Right lung (tissue), 10 donors: Measurements from ENCODE around the gene ETFB. TPM values are rescaled to one million over a fixed set of nuclear protein-coding genes. Genes with fewer than 3 reads are reported as not detected.
"Not testable (repeated sequence)": the region's sequence is repeated elsewhere in the genome, so short reads cannot be mapped to it uniquely, and the experiment has no call there.

Source experiments
- DNase-seq, 2 donors: peaks; one replicate each; pipeline ENCODE4 v3.0.0-alpha.2; 2013
- long read RNA-seq, 8 donors: transcript quantifications; one replicate each; lab custom pipeline, GENCODE V29; 2026
- polyA plus RNA-seq, 5 donors: library from polyadenylated mRNA; unstranded; fragments of 120-200 nt; gene quantifications; one replicate each; pipeline versions ENCODE4 v1.2.1 to v1.2.3, GENCODE V29; 2013; ENCODE audit warnings: inconsistent platforms in 1 of 5, low replicate concordance in 1 of 5; ENCODE audit not compliant: insufficient read length in 5 of 5, insufficient read depth in 1 of 5

The ETFB gene
- 10 to 100 TPM; 37.7 to 56.2 (median 43.0) TPM for polyA plus RNA-seq
- long read RNA-seq, donor 1, transcript ETFB-201 (6 exons, 900 nt): major isoform, 43 of 82 reads
- long read RNA-seq, donor 1, partial matches to known transcripts: 35 of 82 reads
- long read RNA-seq, donor 1, other reads (novel, unspliced or antisense): 0 of 82 reads
- long read RNA-seq, donor 2, transcript ETFB-201 (6 exons, 900 nt): major isoform, 41 of 73 reads
- long read RNA-seq, donor 2, partial matches to known transcripts: 27 of 73 reads
- long read RNA-seq, donor 2, other reads (novel, unspliced or antisense): 0 of 73 reads
- long read RNA-seq, donor 3, transcript ETFB-201 (6 exons, 900 nt): major isoform, 44 of 75 reads
- long read RNA-seq, donor 3, partial matches to known transcripts: 31 of 75 reads
- long read RNA-seq, donor 3, other reads (novel, unspliced or antisense): 0 of 75 reads
- long read RNA-seq, donor 4, transcript ETFB-201 (6 exons, 900 nt): major isoform, 28 of 40 reads
- long read RNA-seq, donor 4, partial matches to known transcripts: 9 of 40 reads
- long read RNA-seq, donor 4, other reads (novel, unspliced or antisense): 0 of 40 reads
- long read RNA-seq, donor 5, transcript ETFB-202 (5 exons, 3,551 nt): minor isoform, 5 of 112 reads
- long read RNA-seq, donor 5, transcript ETFB-201 (6 exons, 900 nt): major isoform, 66 of 112 reads
- long read RNA-seq, donor 5, partial matches to known transcripts: 39 of 112 reads
- long read RNA-seq, donor 5, other reads (novel, unspliced or antisense): 0 of 112 reads
- long read RNA-seq, donor 6, transcript ETFB-201 (6 exons, 900 nt): major isoform, 63 of 101 reads
- long read RNA-seq, donor 6, partial matches to known transcripts: 31 of 101 reads
- long read RNA-seq, donor 6, other reads (novel, unspliced or antisense): 0 of 101 reads
- long read RNA-seq, donor 7, transcript ETFB-201 (6 exons, 900 nt): major isoform, 59 of 69 reads
- long read RNA-seq, donor 7, partial matches to known transcripts: 8 of 69 reads
- long read RNA-seq, donor 7, other reads (novel, unspliced or antisense): 0 of 69 reads
- long read RNA-seq, donor 8, transcript ETFB-201 (6 exons, 900 nt): major isoform, 20 of 32 reads
- long read RNA-seq, donor 8, partial matches to known transcripts: 8 of 32 reads
- long read RNA-seq, donor 8, other reads (novel, unspliced or antisense): 0 of 32 reads

DNA sequence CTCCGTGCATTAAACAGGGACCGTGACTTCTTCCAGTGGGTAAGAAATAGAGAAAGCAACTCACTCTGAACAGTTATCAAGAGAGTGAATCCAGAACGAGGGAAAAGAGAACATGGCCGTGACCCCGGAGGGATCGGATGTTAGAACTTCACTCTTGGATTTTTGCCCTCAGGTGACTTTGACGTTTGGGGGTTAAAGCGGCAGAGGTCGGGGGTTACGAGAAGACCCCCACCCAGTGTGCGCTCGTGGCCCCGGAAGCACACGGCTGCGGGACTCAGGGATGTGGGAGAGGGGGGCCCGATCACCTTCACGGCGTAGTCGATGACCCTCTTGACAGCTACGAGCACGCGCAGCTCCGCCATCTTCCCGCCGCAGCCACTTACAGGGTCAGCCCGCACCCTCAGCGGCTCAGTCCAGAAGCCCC lies at the start of gene ETFB:
Gene ETFB, minus strand, starts transcription at position 424 of the 424 bp plus-strand sequence. Its CDS starts 62 bp downstream, at position 362.
- DNase-seq: no peak

DNA sequence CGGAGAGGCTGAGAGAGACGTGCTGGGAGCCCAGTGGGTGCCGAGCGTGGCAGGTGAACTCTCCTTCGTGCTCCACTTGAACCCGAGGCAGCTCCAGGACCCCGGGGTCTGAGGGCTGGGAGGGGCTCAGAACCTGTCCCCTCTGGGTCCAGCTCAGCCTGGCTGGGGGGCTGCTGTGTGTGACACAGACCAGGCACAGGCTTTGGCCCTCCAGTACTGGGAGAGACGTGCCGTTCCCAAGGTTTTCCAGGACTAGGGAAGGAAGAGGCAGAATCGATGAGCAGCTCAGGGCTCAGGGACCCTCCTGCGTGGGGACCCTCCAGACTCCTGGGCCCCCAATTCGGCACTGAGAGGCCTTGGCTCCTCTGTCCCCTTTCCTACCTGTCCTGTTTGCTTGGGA lies 49.0 kb upstream of the ETFB start:
- no peak for DNase-seq

GRCh38 chr19:51410950-51411748 lies 45.0 kb upstream of the ETFB start:
- DNase-seq: no peak

- DNase-seq: no peak
Observed at GRCh38 chr19:51407511-51408131, 41.4 kb upstream of the ETFB start.

- no peak for DNase-seq
Observed at GRCh38 chr19:51402117-51402516, 35.9 kb upstream of the ETFB start.

DNA sequence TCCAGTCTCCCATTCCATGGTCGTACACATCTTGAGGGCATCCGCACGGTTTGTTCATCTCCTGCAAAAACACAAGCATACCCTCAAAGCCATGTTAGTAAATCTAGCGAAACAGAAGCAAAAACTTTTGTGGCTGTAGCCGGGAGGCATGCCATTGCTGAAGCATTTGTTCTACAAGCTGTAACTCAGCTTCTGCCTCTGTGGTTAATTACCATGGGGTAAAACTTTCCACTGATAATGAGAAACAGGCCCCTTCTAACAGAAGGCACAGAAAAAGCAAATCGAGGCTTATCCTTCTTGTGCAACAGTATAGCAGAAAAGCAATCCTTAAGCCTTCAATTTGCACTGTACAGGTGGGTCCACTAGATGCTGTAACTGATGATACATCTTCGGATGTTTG lies 33.7 kb upstream of the ETFB start:
- DNase-seq: not testable (repeated sequence)

DNA sequence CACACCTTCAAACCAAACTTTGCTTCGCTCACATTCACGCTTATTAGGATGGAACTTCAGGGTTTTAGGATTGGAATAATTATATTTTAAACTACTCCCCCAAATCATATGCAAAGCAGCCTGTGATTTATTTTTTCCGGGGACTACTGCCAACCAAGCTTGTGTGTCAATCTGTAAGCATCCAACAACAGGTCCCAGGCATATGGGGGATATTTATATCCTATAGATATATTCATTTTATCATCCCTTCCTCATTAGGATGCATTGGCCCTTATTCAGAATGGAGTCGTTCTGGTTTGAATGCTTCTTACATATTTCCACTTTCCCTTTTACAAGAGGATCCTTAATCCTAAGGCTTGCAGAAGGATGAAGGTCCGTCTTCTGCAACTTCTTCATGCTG lies 33.0 kb upstream of the ETFB start:
- no peak for DNase-seq

- no peak for DNase-seq
Observed at GRCh38 chr19:51398096-51398704, 32.0 kb upstream of the ETFB start.

DNA sequence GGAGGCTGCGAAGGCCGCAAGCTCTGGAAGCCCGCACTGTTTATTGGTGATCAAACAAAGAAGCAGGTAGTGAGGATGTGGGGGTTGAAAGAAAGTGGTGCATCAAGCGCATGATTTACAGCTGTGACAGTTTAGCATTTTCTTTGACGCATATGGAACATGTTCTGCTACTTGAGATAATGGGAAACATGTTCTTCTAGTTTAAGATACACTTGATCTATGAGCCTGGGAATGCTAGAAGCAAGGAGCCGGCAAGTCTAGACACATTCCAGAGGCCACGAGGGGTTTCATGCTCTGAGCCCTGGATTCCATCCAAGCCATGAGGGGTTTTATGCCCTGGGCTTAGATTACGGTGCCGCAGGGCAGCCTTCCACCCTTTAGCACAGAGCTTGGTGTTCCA lies 31.3 kb upstream of the ETFB start:
- DNase-seq: not testable (repeated sequence)

DNA sequence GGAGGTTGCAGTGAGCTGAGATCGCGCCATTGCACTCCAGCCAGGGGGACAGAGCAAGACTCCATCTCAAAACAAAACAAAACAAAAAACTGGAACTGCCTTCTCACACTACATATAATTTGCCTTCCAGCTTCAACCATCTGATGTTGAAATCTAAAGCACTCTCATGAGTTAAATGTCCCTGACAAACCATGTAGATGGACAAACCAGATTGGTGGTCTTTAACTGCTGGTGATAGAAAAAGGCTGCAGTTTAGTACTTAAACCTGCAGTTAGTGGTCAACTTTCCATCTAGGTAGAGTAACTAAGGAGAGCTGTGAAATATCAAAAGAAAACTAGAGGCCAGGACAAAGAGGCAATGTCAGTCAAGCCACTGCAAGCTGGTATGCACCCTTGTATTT lies 30.0 kb upstream of the ETFB start:
- DNase-seq: no peak

DNA sequence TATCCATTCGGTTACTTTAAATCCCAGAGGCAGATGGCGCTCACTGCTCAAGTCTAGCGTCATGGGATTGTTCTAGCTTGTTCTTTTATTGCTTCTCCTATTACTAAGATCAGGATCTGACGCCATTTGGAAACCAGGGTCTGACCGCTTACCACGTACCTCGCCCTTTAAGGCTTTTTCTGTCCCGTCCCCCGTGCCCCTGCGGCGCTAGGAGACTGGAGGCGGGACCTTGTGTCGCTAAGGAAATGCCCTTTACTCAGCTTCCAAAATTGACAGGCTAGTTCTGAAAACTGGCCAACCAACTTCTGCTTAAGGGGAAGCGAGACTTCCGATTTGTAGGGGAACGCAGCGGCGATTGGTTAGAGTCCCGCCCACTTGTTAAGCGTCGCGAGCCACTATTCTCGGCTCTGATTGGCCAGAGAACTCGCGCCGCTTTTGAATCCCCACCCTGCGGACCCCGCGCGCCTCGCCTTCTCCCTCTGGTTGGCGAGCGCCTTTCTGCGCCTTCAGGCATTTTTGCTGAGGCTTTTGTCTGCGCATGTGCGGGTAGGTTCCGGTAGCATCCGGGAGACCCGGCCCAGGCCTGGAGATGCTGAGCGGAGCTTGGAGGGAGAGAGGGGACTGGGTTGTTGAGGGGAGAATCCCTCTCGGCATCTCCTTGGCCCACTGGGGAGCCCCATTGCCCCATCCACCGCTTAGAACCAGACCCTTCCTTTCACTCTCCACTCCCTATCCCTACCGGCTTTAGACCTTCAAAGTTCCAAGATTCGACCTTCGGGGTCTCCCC lies 28.1 kb upstream of the ETFB start:
- DNase-seq: peak; percentile 93 to 96

DNA sequence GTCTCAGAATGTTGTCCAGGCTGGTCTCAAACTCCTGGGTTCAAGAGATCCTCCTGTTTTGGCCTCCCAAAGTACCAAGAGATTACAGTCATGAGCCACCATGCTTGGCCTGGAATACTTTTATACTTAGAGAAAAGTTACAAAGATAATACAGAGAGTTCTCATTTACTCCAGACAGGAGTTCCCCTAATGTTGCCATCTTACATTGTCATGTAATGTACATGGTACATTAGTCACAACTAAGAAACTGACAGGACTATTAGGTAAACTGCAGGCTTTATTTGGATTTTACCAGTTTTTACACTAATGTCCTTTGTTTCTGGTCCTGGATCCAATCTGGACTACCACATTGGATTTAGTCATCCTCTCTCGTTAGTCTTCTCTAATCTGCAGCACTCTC lies 26.5 kb upstream of the ETFB start:
- DNase-seq: no peak

GRCh38 chr19:51391073-51391611 lies 25.0 kb upstream of the ETFB start:
- DNase-seq: no peak

- DNase-seq: no peak
Observed at GRCh38 chr19:51389143-51389542, 23.0 kb upstream of the ETFB start.

DNA sequence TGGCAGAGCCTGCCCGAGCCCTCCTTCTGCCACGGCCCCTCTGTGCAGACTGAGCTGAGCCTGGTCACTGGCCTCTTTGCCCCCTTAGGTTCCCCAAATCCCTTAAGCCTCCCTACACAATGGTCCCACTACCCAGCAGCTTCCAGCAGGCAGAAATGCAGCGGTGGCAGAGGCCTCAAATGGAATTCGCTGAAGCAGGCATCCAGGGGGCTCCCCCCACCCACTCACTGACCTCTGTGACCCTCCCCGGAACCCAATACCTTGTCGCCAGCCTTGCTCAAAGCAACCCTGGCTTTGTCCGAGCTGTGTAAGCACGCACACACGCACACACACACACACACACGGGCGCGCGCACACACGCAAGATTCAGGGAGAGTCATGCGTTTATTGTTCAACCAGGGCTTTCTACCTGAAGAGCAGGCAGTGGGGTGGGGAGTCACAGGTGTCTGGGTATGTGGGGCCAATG lies 21.8 kb upstream of the ETFB start, which contains the start of gene LIM2:
Gene LIM2, minus strand, starts transcription at position 51 of the 466 bp plus-strand sequence. CDS start 531 bp downstream, outside the sequence.
- DNase-seq: no peak

DNA sequence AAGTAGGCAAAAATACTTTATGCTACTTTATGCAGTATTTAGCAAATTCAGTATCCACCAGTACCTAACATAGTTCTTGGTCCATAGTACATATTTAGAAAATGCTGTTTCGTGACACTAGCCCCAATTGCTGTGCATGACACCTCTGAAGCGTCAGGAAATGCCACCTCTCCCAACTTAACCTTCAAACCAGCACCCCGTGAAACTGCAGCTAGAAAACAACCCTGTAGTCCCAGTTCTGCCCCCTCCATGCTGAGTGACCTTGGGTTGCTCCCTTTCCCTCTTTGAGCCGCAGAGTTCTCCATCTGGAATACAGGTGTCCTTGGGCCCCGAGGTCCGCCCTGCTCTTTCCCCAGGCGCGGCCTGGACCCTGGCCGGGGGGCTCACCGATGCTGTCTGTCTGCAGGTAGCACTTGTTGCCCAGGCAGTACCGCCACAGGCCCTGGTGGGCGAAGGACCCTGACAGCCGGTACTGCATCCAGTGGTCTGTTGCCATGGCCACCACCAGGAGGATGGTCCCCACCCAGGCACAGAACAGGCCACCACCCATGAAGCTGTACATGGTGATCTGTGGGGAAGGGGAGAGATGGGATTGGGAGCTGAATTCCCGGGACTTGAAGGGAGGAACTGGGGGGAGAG lies 20.8 kb upstream of the ETFB start:
- no peak for DNase-seq

DNA sequence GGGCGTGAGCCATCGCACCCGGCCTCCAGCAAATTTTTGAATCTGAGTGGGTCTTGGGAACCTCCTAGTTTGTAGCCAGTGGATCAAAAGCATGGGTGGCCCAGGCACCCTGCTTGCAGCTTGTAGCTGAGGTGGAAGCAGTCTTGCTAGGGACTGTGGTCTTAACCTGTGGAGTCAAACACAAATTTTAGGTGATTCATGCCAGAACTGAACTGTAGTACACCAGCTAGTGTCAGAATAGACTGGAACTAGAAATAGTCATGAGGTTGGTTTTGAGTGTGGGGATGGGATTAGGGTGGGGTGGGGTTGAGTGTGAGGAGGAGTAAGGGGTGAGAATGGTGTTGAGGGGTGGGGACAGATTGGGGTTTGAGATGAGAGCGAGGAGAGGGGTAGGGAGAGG lies 15.8 kb upstream of the ETFB start:
- DNase-seq: no peak

- no peak for DNase-seq
Observed at GRCh38 chr19:51380379-51380778, 14.2 kb upstream of the ETFB start.
